ENCODE measurements around the gene HDAC4.

HDAC4 gene

DNA sequence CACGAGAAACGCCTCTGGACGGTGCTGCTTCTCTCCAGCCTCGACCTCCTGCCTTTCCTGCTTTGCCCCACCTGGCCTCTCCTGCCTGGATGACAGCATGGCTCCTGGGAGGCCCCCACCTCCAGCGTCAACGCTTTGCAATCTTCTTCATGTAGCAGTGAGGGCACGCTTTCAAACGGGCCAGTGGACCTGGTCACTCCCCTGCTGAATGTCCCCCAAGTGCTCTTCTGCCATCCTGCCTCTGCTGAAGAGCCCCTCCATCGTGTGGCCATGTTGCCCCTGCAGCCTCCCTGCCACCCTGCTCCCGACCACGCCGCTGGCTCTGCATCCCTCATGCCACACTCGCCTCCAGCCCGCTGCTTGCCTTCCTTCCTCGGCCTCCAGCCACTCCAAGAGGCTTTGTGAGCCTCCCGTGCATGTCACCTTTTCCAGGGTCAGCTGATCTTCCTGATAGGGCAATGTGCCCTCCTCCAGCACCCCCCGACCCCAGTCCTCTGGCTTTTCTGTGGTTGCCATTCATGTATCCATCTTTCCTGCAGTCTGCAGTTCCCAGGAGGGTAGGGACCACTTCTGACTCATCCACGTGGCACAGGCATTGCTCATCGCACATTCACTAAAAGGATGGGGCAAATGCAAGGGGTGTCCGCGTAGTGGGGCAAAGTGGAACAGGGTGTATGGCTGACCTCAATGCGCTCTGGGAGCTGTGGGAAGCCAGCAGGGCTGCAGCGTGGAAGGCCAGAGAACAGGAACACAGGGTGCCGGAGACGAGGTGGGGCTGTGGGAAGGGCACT lies 284.2 kb downstream of the HDAC4 start:
- no peak for DNase-seq (ENCODE audit: low read depth in 1 of 2, low spot score in 1 of 2)

DNA sequence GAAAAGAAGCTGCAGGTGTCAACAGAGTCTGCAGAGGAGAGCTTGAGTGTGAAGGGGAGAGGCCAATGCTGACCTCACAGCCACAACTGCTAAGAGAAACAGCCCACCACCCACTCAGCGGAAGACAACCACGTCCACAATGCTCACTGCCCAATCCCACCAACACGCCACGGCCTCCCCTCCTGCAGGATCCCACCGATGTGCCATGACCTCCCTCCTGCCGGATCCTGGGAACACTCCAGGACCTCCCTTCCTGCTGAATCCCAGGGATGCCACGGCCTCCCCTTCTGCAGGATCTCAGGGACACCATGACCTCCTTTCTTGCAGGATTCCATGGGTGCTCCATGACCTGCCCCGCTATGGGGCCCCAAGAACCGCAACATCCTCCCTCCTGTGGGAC lies 285.2 kb downstream of the HDAC4 start:
- DNase-seq (ENCODE audit: low read depth in 1 of 2, low spot score in 1 of 2): no peak

- no peak for DNase-seq (ENCODE audit: low read depth in 1 of 2, low spot score in 1 of 2)
These were observed 286.1 kb downstream of the HDAC4 start for GRCh38 chr2:239114616-239115265.

GRCh38 chr2:239114119-239114581 lies 286.7 kb downstream of the HDAC4 start:
- DNase-seq (ENCODE audit: low read depth in 1 of 2, low spot score in 1 of 2): no peak

DNA sequence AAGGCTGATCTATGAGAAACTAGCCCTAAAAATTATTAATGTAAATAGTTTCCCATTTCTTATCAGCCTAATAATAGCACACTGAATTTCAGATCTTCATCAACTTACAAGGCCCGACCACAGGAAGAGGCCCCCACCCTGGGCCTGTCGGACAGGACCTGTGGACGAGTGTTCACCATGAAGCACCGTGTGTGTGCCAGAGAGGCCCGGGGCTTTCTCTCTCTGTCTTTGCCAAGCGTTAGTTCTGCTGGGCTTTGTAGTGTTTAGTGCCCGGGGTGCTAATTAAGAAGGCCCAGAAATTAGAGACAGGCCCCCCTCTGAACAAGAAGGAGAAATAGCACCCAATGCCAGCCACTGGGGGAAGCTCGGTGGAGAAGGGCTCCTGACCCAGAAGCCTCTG lies 287.2 kb downstream of the HDAC4 start:
- no peak for DNase-seq (ENCODE audit: low read depth in 1 of 2, low spot score in 1 of 2)

DNA sequence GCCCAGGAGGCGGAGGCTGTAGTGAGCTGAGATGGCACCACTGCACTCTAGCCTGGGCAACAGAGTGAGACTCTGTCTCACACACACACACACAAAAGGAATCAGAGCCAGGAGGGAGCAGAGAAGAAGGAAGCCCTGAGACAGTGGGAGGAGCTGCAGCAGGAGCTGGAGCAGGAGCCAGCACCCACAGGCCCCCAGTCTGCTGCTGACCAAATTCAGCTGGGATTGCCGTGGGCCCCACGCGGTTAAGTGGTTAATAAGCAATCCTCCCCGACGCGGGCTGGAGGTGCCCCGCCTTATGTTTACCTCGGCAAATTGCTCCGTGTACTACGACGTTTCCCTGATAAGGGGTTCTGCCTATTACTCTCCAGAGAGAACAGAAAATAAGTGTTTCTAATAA lies 287.6 kb downstream of the HDAC4 start:
- no peak for DNase-seq (ENCODE audit: low read depth in 1 of 2, low spot score in 1 of 2)

DNA sequence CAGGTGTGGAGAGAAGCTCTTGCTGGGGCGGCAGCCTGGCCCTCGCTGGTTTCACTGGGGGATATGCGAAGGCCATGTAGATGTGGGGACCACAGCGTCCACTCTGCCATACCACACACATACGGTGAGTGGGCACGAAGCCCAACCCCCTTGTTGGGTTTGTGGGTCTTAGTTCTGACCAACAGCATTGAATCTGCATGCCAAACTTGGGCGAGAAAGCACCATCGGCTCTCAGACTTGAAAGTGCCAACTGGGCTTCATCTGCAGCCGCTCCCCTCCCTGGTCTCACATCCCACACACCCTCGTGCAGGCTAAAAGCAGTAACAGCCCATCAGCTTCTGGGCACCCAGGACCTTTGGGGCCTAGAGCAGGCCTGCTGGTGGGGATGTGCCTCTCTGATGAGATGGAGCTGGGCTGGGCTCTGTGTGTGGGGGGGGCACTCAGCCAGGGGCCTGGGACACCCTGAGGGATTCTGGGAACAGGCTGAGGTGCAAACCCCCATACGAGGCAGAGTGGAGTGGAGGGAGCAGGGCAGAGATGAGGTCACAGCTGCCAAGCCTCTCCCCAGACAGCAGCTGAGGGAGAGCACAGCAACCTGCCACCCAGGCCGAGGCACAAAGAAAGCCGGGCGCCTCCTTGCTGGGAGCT lies 288.6 kb downstream of the HDAC4 start:
- no peak for DNase-seq (ENCODE audit: low read depth in 1 of 2, low spot score in 1 of 2)

GRCh38 chr2:239111401-239112100 lies 289.3 kb downstream of the HDAC4 start:
- no peak for DNase-seq (ENCODE audit: low read depth in 1 of 2, low spot score in 1 of 2)

DNA sequence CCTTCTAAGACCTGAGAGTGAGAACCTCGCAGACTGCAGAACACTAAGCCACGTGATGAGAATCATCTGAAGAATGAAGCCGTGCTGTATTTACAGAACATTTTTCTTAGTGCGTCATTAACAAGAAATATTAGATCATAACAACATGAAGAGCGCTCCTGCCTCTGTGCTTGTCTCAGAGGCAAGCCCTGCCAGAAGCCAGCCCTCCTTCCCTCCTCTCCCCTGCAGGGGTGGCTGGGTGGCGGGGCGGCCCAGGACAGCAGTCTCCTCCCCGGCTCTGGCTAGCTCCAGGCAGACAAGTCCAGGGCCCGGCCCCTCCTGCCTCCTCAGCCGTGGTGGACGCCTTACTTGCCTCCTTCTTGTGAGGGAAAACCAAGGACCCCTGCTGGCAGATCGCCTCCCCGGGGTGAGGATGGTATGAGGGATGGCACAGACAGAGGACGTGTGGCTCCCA lies 290.2 kb downstream of the HDAC4 start:
- no peak for DNase-seq (ENCODE audit: low read depth in 1 of 2, low spot score in 1 of 2)

DNA sequence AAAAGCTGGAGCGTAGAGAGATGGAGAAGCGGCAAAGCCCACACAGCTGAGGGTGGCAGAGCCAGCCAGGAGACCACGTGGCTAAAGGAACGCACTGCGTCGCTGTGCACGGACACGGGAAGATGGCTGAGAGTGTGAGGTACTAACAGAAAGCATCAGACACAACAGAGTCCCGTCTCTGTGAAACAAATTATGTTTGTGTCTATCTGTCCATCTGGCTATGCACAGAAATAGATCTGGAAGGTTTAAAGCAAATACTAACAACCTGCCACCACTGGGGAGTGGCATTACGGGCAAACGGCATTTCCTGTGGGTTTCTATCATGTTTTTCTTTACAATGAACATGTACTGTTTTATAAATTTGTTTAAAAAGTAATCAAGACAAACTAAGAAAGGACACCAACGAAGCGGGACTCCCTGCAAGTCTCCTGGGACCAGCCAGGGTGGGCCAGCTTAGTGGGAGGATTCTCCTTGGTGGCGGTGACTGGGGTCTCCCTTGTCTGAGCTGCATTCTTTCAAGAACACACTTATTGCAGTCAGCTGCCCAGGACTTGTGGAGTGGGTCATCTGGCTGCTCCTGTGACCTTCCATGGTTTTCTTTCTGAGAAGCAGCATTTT lies 290.8 kb downstream of the HDAC4 start:
- no peak for DNase-seq (ENCODE audit: low read depth in 1 of 2, low spot score in 1 of 2)

DNA sequence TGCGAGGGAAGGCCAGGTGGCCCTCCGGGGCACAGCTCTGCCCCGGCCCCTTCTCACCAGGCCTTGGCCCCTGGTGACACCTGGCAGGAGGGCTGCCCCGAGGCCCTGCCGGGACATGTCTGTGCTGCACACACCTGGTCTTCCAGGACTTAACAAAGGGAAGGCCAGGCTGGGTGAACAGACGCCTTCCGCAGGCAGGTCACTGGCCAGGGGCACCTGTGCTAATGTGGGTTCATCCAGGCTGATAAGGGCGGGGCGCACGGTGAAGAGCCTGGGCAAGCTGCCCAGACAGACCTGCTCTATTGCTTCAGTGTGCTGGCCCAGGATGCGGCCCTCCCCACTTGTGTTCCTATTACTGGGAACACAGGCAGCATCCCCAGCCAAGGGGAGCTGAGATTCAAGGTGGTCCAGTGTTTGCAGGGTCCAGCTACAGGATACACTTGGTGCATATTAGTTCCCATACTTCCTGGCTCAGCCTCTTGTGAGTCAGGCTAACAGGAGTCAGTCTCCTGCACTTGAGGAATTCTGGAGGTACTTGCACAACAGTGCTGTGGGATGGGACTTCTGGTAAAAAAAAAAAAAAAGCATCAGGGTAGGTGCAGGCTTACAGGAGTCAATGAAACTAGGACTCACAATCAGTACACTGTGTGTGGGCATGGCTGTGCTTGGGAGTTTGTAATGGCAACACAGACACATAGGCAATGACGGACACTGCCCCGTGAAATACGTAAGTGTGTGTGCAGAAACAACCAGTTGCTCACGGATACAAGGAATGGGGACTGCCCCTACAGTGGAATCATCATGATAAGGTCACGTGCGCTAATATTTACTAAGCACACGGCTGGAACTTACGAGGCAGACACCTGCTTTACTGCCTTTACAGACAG lies 291.5 kb downstream of the HDAC4 start:
- no peak for DNase-seq (ENCODE audit: low read depth in 1 of 2, low spot score in 1 of 2)

GRCh38 chr2:239108459-239108858 lies 292.4 kb downstream of the HDAC4 start:
- DNase-seq (ENCODE audit: low read depth in 1 of 2, low spot score in 1 of 2): no peak

DNA sequence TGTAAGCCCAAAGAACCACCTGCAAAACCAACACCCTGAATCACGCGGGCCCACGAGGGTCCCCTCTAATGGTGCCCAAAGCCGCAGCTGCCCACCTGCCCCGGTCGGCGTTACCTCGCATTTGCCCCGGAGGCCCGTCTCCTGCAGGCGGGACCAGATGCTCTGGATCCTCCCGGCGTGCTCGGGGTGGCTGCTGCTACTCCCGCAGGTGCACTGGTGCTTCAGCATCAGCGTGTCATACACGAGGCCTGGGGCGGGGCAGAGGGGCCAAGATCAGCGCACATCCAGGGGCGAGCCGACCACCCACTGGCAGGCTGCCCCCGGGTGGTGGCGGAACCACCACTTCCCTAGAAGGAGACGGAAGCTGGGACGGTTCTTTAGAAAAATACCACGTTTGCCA lies 292.9 kb downstream of the HDAC4 start:
- DNase-seq (ENCODE audit: low read depth in 1 of 2, low spot score in 1 of 2): no peak

GRCh38 chr2:239106966-239107365 lies 293.9 kb downstream of the HDAC4 start:
- no peak for DNase-seq (ENCODE audit: low read depth in 1 of 2, low spot score in 1 of 2)

DNA sequence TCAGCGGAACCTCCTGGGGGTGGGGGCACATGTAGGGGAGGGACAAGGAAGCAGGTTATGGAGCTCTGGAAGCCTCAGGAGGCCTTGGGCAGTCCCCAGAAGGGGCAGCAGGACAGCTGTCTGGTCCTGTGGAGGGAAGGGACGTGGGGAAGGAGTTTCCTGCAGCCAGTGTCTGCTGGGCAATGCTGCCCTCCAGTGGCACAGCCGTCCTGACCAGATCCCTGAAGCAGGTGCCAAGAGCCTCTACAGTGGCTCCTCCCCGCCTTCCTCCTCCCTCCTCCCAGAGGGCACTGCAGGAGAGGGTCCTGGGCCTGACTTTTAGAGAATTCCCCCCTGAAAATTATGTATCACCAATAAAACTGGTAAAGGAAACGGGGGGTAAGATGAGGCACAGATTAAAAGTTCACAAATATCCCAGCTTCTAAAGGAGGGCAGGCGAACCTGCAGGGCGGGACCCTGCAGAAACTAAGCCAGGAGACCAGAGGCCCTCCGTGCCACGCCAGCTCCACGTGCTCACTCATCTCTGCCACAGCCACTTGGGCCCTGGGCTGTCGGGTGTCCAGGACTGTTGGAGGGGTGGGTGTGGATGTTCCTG lies 294.4 kb downstream of the HDAC4 start:
- no peak for DNase-seq (ENCODE audit: low read depth in 1 of 2, low spot score in 1 of 2)

- no peak for DNase-seq (ENCODE audit: low read depth in 1 of 2, low spot score in 1 of 2)
These were observed 295.6 kb downstream of the HDAC4 start for GRCh38 chr2:239105234-239105633.

GRCh38 chr2:239104800-239105199 lies 296.0 kb downstream of the HDAC4 start:
- no peak for DNase-seq (ENCODE audit: low read depth in 1 of 2, low spot score in 1 of 2)

DNA sequence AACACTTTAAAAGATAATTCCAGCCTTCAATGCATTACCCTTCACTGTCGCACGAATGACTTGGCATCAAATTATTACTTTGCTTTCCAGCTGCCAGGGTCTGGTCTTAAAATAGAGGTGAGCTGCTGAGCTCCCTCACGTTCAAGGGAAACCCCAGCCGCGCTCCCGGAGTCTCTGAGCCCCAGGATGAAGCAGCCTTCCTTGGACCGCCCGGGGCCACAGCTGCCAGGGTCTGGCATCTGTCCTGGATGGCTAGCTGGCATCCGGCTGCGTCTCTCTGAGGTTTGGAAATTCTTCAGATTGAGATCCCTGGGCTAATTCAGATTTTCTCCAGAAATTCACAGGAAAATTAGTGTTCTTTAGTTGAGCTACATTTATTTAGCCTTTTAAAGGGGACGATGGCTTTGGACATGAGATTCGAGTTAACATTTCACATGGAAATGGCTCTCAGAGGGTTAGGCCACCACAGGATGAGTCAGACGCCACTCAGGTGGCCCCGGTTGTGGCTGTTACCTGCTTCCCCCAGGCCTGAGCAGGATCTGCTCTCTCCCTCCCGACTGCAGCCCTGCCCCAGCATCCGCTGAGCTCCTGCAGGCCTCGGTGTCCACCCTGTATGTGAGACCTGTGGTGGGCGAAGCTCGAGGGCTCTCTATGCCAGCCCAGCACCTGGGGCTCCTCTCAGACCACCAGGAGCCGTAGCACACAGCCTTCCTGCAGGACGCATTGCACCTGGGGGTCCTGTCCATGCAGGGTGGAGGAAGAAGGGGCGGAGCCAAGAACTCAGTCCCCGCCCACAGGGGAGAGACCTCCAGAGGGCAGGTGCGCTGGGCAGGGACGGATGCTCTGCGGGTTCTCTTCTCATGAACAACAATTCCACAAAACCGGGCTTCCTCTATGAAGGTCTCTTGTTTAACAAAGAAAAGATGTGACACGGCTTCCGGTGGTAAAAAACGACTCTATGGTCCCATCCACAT lies 297.4 kb downstream of the HDAC4 start:
- DNase-seq (ENCODE audit: low read depth in 1 of 2, low spot score in 1 of 2): no peak

- no peak for DNase-seq (ENCODE audit: low read depth in 1 of 2, low spot score in 1 of 2)
These were observed 298.6 kb downstream of the HDAC4 start for GRCh38 chr2:239102266-239102665.

Data from activated T-helper 1 cell treated with anti-CD3 and anti-CD28 coated beads, Interleukin-2, amount 50 U/mL, for 16 hours (primary cell).